CD4-positive, alpha-beta T cell treated with Interleukin-4 for 4 hours (primary cell): Measurements from ENCODE around the gene ALCAM.
"Not testable (repeated sequence)": the region's sequence is repeated elsewhere in the genome, so short reads cannot be mapped to it uniquely, and the experiment has no call there.

Experiments
- DNase-seq: peaks from one replicate; pipeline ENCODE4 v3.0.0-alpha.2; 2020

Gene ALCAM

DNA sequence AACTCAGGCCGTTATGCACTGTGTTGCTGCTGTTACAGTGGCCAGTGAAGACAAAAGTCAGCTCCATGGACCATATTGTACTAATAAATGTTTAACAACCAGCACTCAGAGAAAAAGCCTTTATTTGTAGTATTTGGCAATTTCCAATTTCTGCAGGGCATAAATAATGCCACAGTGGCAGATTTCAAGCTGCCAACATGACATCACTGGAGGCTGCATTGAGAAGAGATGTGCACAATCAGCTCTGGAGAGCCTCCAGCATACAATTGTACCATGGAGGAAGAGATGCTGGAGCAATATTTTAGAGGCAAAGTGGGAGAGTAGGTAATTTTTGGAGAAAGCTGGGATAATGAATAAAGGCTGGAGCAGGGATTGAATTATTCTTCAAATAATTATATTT lies 9.7 kb upstream of the ALCAM start:
- no peak for DNase-seq

GRCh38 chr3:105359098-105359762 lies 7.5 kb upstream of the ALCAM start:
- DNase-seq = no peak

- DNase-seq = no peak
These were observed 6.7 kb upstream of the ALCAM start for GRCh38 chr3:105360003-105360402.

DNA sequence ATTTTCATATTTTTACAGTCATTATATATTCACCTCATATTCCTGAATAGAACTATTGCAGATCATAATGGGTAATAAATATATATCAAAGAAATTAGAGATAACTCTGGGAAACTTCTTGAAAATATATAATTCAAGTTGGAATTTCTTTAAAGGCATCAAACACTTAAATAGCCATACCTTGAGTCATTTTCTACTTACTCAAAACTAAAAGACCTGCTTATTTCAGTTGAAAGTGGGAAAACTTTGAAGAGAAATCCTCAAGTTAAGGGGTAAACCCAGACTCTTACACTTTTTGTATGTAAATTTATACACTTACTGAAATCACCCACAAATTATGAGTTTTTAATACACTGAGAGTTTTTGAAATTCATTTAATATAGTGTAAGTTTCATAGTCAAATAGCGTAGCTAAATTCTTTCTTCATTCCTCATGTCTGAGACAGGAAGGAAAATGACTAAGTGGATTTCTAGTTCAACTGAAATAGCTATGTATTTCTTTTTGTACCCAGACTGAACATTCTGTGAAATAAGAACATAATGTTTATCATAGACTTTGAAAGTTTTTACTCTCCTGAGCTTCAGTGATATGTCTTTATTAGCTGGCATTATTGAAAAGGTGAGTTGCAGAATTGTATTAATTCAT lies 4.6 kb upstream of the ALCAM start:
- DNase-seq = no peak

GRCh38 chr3:105364128-105364527 lies 2.6 kb upstream of the ALCAM start:
- no peak for DNase-seq

- no peak for DNase-seq
These were observed 1.7 kb upstream of the ALCAM start for GRCh38 chr3:105365081-105365390.

DNA sequence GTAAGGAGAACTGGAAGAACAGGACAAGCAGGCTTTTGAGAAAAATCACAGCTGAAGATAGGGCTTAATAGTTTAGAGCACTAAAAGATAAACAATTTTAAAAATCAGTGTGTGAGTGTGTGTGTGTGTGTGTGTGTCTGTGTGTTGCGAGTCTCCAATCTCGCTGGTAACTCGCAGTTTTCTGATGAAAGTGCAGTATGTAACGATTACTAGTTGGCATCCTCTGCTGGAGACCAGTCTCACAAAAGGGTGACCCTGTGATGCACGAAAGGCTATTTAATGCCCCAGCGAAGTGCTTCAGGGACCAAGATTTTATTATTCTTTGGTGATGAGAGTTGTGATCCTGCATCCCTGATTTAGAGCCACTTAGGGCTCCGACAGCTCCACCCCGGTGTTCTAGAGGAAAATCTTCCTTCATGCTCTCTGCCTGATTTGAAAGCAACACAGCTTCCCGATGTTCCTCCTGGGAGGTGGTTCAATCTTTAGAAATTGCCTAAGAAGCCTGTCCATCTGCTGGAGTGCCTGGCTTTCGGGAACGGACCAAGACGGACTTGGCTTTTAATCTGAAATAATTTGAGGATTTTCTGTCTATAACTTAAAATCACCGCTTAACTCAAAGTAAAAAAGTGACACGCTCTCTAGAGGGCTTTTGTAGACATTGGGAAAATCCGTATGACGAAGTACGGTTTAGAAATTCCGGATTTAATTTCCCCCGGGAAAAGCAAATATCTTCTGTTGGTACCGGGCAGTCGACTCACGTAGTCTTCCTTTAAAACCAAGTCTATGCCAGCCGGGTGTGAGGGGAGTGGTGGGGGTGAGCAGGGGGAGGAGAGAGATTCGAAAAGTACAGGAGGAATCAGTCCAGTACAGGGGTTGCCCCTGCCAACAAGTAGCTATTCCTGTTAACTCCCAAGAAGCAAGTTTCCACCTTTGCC lies 1.1 kb upstream of the ALCAM start:
- DNase-seq = no peak

DNA sequence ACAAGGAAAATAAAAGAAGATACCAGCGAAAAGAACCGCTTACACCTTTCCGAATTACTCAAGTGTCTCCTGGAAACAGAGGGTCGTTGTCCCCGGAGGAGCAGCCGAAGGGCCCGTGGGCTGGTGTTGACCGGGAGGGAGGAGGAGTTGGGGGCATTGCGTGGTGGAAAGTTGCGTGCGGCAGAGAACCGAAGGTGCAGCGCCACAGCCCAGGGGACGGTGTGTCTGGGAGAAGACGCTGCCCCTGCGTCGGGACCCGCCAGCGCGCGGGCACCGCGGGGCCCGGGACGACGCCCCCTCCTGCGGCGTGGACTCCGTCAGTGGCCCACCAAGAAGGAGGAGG lies 325 bp downstream of the ALCAM start:
- no peak for DNase-seq

GRCh38 chr3:105367406-105368213 lies 901 bp downstream of the ALCAM start:
- peak; percentile 61 for DNase-seq

GRCh38 chr3:105368566-105369499 lies 2.1 kb downstream of the ALCAM start:
- peak; percentile 84 for DNase-seq

GRCh38 chr3:105369500-105370371 lies 3.0 kb downstream of the ALCAM start:
- DNase-seq = peak; percentile 68

- DNase-seq = no peak
These were observed 6.7 kb downstream of the ALCAM start for GRCh38 chr3:105373383-105373782.

- no peak for DNase-seq
These were observed 9.2 kb downstream of the ALCAM start for GRCh38 chr3:105375750-105376511.

DNA sequence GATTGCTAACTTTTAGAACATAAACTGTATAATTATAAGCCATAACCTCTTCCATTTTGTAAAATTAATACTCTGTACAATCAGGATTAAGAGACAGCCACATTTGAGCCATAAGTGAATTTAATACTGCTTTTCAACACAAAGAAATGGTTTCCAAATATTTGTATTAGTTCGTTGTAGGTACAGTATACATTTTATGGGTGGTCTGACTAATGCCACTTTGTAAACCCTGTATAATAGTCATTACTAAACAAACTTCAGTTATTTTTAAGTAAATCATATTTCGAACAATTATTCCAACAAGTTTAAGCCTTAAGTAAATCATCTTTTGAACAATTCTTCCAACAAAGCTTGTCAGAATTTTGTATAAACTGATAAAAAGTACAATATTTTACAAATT lies 11.0 kb downstream of the ALCAM start:
- DNase-seq = no peak

DNA sequence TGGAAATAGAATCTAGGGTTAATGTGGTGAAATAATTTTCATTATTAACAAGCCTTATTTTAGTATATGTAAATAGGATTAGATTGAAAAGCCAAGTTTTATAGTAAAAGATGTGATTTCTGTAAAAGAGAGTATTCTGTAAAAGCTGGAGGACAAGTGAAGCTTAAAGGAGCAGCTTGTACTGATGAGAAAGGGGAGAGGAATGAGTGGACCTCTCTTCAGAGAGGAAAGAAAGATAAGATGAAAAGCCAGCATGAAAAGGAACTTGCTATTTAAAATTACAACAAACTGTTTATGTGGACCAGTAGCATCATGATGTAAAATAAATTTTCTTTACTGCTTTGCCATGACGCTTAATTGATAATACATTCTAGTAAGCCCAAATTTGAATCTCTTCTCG lies 18.5 kb downstream of the ALCAM start:
- no peak for DNase-seq

GRCh38 chr3:105385819-105386508 lies 19.3 kb downstream of the ALCAM start:
- no peak for DNase-seq

DNA sequence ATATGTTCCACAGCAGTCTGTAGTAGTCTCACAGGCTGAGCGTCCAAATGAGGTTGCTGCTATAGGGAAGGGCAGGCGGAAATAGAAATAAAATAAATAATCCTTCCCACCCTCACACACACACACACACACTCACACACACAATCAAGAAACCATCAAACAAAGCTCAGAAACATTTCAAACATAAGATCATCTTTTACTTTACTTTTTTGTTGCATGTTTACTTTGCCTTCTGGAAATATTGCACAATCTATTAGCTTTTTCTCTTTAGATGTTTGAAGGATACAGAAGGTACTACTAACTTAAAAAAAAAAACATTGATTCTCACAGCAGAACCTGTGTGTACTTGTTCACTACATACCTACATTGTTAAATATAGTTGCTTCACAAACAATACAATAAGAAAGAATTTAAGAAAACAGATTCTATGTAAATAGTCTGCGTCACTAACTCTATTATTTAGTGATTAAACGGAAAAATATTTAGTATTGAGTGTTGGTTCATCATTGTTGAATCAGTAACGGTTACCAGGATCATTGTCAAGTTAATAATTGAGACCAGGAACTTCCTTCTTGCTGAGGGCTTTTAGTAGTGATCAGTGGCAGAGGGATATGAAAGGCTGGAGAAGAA lies 20.5 kb downstream of the ALCAM start:
- no peak for DNase-seq

DNA sequence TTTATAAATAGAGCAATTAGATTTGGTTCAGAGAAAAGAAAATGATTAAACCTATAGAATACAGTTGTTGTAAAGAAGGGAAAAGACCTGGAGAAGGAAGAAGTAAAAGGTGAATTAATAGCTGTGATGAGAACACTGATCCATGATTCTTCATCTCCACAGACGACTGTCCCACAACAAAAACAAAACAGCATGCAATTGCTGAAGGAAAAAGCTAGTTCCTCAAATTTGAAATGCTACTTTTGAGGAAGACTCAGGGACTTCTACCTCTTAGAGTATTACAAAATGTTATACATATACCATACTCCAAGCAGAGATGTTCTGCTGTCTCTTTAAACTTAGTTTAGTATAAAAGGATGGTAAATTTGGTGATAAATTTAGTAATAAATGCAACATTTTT lies 21.5 kb downstream of the ALCAM start:
- DNase-seq = no peak

DNA sequence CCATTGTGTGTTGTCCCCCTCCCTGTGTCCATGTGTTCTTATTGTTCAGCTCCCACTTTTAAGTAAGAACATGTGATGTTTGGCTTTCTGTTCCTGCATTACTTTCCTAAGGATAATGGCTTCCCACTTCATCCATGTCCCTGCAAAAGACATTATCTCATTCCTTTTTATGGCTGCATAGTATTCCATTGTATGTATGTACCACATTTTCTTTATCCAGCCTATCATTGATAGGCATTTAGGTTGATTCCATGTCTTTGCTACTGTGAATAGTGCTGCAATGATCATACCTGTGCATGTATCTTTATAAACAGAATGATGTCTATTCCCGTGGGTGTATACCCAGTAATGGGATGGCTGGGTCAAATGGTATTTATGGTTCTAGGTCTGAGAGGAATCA lies 23.1 kb downstream of the ALCAM start:
- DNase-seq = not testable (repeated sequence)
